Right lobe of liver (tissue), 4 donors: ENCODE measurements around the gene GDI1.

Source experiments
- CTCF ChIP-seq, 4 donors: fragments of 200-600 bp in 3 of 4; fragments of 450-650 bp in 1 of 4; IDR thresholded peaks; one replicate each; pipeline versions ENCODE4 v1.5.1 to v1.8.0; 2016 to 2022; ENCODE audit warnings: antibody characterized with exemption in 4 of 4, mild to moderate bottlenecking in 2 of 4
- POLR2A ChIP-seq: fragments of 450-650 bp; IDR thresholded peaks from one replicate; pipeline ENCODE4 v1.6.1; 2017; ENCODE audit warnings: antibody characterized with exemption, mild to moderate bottlenecking
- donor health status: DM: no; HTN: no; CAD: no.
- donor health status: DM: no; HTN: no; CAD: no.
- donor health status: DM: no; HTN: yes; CAD: no.

- TF ChIP-seq CTCF (IDR thresholded peaks at IDR 0.05) (no peak), POLR2A (no peak)
Measured at GRCh38 chrX:154402622-154403127, 34.3 kb upstream of the GDI1 start.
